GM12891 (cell line): ENCODE data around the gene ANO4.

Experiments used
- PAX5 ChIP-seq: IDR thresholded peaks from 2 replicates; pipeline ENCODE4 v1.6.1; 2011; ENCODE audit warnings: low read length, moderate library complexity, mild to moderate bottlenecking; ENCODE audit not compliant: insufficient read depth, severe bottlenecking
- POLR2A ChIP-seq: IDR thresholded peaks from 2 replicates; pipeline ENCODE4 v1.6.1; 2011; ENCODE audit warnings: low read depth, low read length, control low read depth
- POLR2AphosphoS5 ChIP-seq: IDR thresholded peaks from 2 replicates; pipeline ENCODE4 v1.6.1; 2011; ENCODE audit warnings: low read depth, low read length, control low read depth
- POU2F2 ChIP-seq: IDR thresholded peaks from 2 replicates; pipeline ENCODE4 v1.6.1; 2011; ENCODE audit warnings: low read depth, mild to moderate bottlenecking, control low read depth, low read length, moderate library complexity
- SPI1 ChIP-seq: IDR thresholded peaks from 2 replicates; pipeline ENCODE4 v1.6.1; 2011; ENCODE audit warnings: low read depth, low read length, control low read depth
- TAF1 ChIP-seq: IDR thresholded peaks from 2 replicates; pipeline ENCODE4 v1.6.1; 2011; ENCODE audit warnings: low read depth, low read length, control low read depth

GRCh38 chr12:101173197-101173749, 378.7 kb downstream of the ANO4 start:
- TF ChIP-seq POLR2A (no peak), POLR2AphosphoS5 (no peak), TAF1 (no peak), SPI1 (0 out of 2 replicates have a peak, but pooled peaks have one; percentile 5), PAX5 (no peak), POU2F2 (no peak)
